Measurements from ENCODE around the gene ARPC5.

DNA sequence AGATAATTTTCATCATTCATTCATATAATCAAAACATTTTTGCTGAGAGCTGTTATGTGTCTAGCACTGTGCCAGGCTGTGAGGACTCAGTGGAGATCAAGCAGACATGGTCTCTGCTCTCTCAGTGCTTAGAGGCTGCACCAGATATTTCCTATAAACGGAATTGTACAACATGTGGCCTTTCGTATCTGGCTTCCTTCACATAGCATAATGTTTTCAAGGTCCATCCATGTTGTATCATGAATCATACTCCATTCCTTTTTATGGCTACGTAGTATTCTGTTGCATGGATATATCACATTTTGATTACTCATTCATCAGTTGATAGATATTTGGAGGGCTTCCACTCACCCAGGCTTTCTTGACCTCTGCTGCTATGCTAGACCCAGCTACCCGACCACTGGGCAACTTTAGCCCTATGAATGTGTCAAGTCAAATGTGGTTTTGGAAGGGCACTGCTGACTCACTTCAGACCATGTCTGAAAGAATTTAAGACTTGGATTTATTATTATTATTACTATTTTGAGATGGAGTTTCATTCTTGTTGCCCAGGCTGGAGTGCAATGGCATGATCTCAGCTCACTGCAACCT is 63.8 kb downstream of the ARPC5 start:
- TF ChIP-seq, protein P1, sequence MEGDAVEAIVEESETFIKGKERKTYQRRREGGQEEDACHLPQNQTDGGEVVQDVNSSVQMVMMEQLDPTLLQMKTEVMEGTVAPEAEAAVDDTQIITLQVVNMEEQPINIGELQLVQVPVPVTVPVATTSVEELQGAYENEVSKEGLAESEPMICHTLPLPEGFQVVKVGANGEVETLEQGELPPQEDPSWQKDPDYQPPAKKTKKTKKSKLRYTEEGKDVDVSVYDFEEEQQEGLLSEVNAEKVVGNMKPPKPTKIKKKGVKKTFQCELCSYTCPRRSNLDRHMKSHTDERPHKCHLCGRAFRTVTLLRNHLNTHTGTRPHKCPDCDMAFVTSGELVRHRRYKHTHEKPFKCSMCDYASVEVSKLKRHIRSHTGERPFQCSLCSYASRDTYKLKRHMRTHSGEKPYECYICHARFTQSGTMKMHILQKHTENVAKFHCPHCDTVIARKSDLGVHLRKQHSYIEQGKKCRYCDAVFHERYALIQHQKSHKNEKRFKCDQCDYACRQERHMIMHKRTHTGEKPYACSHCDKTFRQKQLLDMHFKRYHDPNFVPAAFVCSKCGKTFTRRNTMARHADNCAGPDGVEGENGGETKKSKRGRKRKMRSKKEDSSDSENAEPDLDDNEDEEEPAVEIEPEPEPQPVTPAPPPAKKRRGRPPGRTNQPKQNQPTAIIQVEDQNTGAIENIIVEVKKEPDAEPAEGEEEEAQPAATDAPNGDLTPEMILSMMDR (IDR thresholded peaks at IDR 0.05 in 4 of 5, conservative IDR thresholded peaks at IDR 0.05 in 1 of 5), result no peak
- TF ChIP-seq POLR2A (IDR thresholded peaks at IDR 0.05), result no peak

Data from gastrocnemius medialis (tissue), 4 donors.